PC-9 (cell line): ENCODE measurements around the gene MAP4K4. TPM values are rescaled to one million over a fixed set of nuclear protein-coding genes. Genes with fewer than 3 reads are reported as not detected.
"Not testable (repeated sequence)": the region's sequence is repeated elsewhere in the genome, so short reads cannot be mapped to it uniquely, and the experiment has no call there.

Experiments used
- BruUV-seq: library from RNA; stranded (reverse); fragments of 400-500 nt; replicated peaks from 2 replicates; lab custom pipeline; 2021; lab: Mats Ljungman, UMichigan
- CTCF ChIA-PET: fragments of 300-600 bp; sonication (Branson Sonifier 250); formaldehyde crosslinking; loops from one replicate; lab custom pipeline; 2022; ENCODE audit warnings: antibody characterized with exemption; lab: Charles Lee
- POLR2A ChIA-PET: fragments of 300-600 bp; sonication (Branson Sonifier 250); formaldehyde crosslinking; loops from one replicate; lab custom pipeline; 2022; ENCODE audit warnings: antibody characterized with exemption; ENCODE audit not compliant: unreplicated experiment; lab: Charles Lee
- DNase-seq, 2 experiments: peaks; one replicate each; pipeline versions ENCODE4 v3.0.0 to v3.0.0-alpha.2; 2015 to 2022; ENCODE audit warnings: mixed read lengths in 1 of 2
- H2AFZ ChIP-seq: fragments of 200-600 bp; sonication (generic); 2 replicates; pipeline ENCODE4 v1.8.1; 2017; ENCODE audit warnings: antibody characterized with exemption
- H3F3A ChIP-seq: fragments of 200-600 bp; sonication (generic); 2 replicates; pipeline ENCODE4 v1.8.1; 2017; ENCODE audit warnings: antibody characterized with exemption, mild to moderate bottlenecking, low read depth; ENCODE audit not compliant: insufficient read depth
- H3K27ac ChIP-seq: fragments of 200-600 bp; sonication (generic); 2 replicates; pipeline ENCODE4 v1.6.1; 2016; ENCODE audit warnings: mixed run types
- H3K27me3 ChIP-seq: fragments of 200-600 bp; sonication (generic); 2 replicates; pipeline ENCODE4 v1.6.1; 2016; ENCODE audit warnings: low read depth, mixed run types; ENCODE audit not compliant: insufficient read depth
- H3K36me3 ChIP-seq: fragments of 200-600 bp; sonication (generic); 2 replicates; pipeline ENCODE4 v1.6.1; 2016; ENCODE audit warnings: low read depth, mixed run types
- H3K4me1 ChIP-seq: fragments of 200-600 bp; sonication (generic); replicated peaks from 2 replicates; pipeline ENCODE4 v1.6.1; 2016; ENCODE audit warnings: mixed run types; ENCODE audit not compliant: insufficient read depth
- H3K4me2 ChIP-seq: fragments of 200-600 bp; sonication (generic); 2 replicates; pipeline ENCODE4 v1.6.1; 2017; ENCODE audit warnings: mixed run types
- H3K4me3 ChIP-seq: fragments of 200-600 bp; sonication (generic); 2 replicates; pipeline ENCODE4 v1.6.1; 2016; ENCODE audit warnings: mixed run types
- H3K79me2 ChIP-seq: fragments of 200-600 bp; sonication (generic); 2 replicates; pipeline ENCODE4 v1.6.1; 2017; ENCODE audit warnings: low read depth, mixed run types
- H3K9me2 ChIP-seq: fragments of 200-600 bp; sonication (generic); 2 replicates; pipeline ENCODE4 v1.8.1; 2017; ENCODE audit warnings: mild to moderate bottlenecking; ENCODE audit not compliant: insufficient read depth
- H3K9me3 ChIP-seq: fragments of 200-600 bp; sonication (generic); 2 replicates; pipeline ENCODE4 v1.8.1; 2016; ENCODE audit warnings: low read depth; ENCODE audit not compliant: insufficient read depth
- H4K20me1 ChIP-seq: fragments of 200-600 bp; sonication (generic); 2 replicates; pipeline ENCODE4 v1.8.1; 2017; ENCODE audit not compliant: insufficient read depth
- EZH2 ChIP-seq: fragments of 200-600 bp; sonication (generic); IDR thresholded peaks from 2 replicates; pipeline ENCODE4 v1.8.0; 2017; ENCODE audit warnings: antibody characterized with exemption, low read depth
- intact Hi-C: fragments of 100-400 bp; cut with micrococcal nuclease; formaldehyde crosslinking; loops from one replicate; pipeline ENCODE4 v1.10.0; 2022; ENCODE audit not compliant: unreplicated experiment
- total RNA-seq: library from RNA; stranded (reverse); gene quantifications from 2 replicates; pipeline ENCODE4 v1.2.3, GENCODE V29; 2021
- TF ChIP-seq, protein P1 (sequence below): fragments of 200-600 bp; sonication (generic); conservative IDR thresholded peaks from 2 replicates; pipeline ENCODE4 v1.6.1; 2017; ENCODE audit warnings: mixed run types, antibody characterized with exemption, mild to moderate bottlenecking, moderate library complexity

Gene MAP4K4
- total RNA-seq, 1 experiment from 2014 or later = 129 TPM

DNA sequence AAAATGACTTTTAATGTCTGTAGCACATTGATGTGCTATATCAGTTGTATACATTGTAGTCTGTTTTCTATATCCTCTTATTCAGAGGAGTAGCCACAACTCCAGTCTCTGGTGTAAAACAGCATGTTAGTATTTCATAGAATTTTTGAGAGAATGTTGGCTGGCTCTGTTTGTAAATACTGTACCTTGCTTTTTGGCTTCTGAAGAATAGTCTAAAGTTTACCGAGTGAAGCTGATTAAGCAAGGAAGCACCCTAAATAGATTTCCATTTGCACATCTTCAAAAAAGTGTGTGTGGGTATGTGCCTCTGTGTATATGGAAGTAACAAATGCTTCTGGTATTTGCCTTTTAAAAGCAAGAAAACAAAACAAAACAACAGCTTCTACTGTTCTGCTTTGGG, 50.5 kb downstream of the MAP4K4 start:
- Histone ChIP-seq H3K4me2 (no peak overlapping the region), H3K79me2 (peaks cover 83% of the 10 kb centered on the region), H3K36me3 (peaks cover 5% of the 10 kb centered on the region), H3K27me3 (no peaks in the 10 kb centered on the region), H3K4me1 (peaks cover 30% of the 10 kb centered on the region), H2AFZ (no peak overlapping the region), H3K27ac (no peak overlapping the region), H3K9me2 (no peaks in the 10 kb centered on the region), H3K9me3 (no peaks in the 10 kb centered on the region), H3F3A (peaks cover 47% of the 10 kb centered on the region), H4K20me1 (peaks cover 44% of the 10 kb centered on the region), H3K4me3 (no peak overlapping the region)
- POLR2A ChIA-PET = interaction anchor here (0.6 to 0.7 kb wide), 2 partner anchors 15 to 95 kb away, joined by 3 to 4 read pairs; no protein-coding TSS in a partner anchor
- CTCF ChIA-PET = interaction anchor here (0.6 kb wide), 1 partner anchor 29 kb away, joined by 3 read pairs; no protein-coding TSS in a partner anchor
- no TSS peak for BruUV-seq
- intact Hi-C loops = no loop called here
- TF ChIP-seq, protein P1, sequence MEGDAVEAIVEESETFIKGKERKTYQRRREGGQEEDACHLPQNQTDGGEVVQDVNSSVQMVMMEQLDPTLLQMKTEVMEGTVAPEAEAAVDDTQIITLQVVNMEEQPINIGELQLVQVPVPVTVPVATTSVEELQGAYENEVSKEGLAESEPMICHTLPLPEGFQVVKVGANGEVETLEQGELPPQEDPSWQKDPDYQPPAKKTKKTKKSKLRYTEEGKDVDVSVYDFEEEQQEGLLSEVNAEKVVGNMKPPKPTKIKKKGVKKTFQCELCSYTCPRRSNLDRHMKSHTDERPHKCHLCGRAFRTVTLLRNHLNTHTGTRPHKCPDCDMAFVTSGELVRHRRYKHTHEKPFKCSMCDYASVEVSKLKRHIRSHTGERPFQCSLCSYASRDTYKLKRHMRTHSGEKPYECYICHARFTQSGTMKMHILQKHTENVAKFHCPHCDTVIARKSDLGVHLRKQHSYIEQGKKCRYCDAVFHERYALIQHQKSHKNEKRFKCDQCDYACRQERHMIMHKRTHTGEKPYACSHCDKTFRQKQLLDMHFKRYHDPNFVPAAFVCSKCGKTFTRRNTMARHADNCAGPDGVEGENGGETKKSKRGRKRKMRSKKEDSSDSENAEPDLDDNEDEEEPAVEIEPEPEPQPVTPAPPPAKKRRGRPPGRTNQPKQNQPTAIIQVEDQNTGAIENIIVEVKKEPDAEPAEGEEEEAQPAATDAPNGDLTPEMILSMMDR = no peak
- no peak for TF ChIP-seq EZH2
- no peak for DNase-seq

- DNase-seq, BruUV-seq, H3K4me2 ChIP-seq, H3K9me3 ChIP-seq, CTCF ChIA-PET, H2AFZ ChIP-seq, H3K27me3 ChIP-seq, H3K4me3 ChIP-seq, H3K9me2 ChIP-seq, H3K36me3 ChIP-seq, H3K27ac ChIP-seq, intact Hi-C loops: not testable (repeated sequence)
- POLR2A ChIA-PET = interaction anchor here (0.6 kb wide), 1 partner anchor 95 kb away, joined by 3 read pairs; no protein-coding TSS in a partner anchor
- Histone ChIP-seq H3K4me1 (peaks cover 35% of the 10 kb centered on the region), H3K79me2 (peaks cover 83% of the 10 kb centered on the region), H4K20me1 (peaks cover 40% of the 10 kb centered on the region), H3F3A (peaks cover 46% of the 10 kb centered on the region)
Measured at GRCh38 chr2:101748462-101748861, 51.0 kb downstream of the MAP4K4 start.

DNA sequence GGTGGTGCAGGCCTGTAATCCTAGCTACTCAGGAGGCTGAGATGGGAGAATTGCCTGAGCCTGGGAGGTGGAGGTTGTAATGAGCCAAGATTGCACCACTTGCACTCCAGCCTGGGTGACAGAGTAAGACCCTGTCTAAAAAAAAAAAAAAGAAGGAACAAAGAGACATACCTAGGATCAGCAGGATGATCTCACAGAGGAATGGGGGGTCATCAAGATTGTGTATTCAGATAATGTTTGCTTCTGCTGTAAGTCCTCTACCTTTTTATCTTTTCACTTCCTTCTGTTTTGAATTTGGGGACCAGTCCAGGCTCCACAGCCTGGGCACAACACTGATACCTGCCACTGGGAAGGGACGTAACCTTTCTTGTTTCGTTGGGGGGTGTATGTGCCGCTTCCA, 53.2 kb downstream of the MAP4K4 start:
- POLR2A ChIA-PET = no interaction called here
- Histone ChIP-seq H4K20me1 (peaks cover 23% of the 10 kb centered on the region), H3K4me1 (peaks cover 41% of the 10 kb centered on the region), H3K4me2 (no peak overlapping the region), H3K36me3 (no peaks in the 10 kb centered on the region), H3F3A (peaks cover 58% of the 10 kb centered on the region), H3K79me2 (peaks cover 83% of the 10 kb centered on the region), H3K4me3 (no peak overlapping the region), H2AFZ (no peak overlapping the region), H3K27ac (0 out of 2 replicates have a peak overlapping the region, but pooled peaks have one; percentile 11), H3K9me3 (no peaks in the 10 kb centered on the region), H3K27me3 (no peaks in the 10 kb centered on the region), H3K9me2 (no peaks in the 10 kb centered on the region)
- intact Hi-C loops = no loop called here
- no peak for TF ChIP-seq EZH2
- TF ChIP-seq, protein P1 = no peak
- DNase-seq = no peak
- BruUV-seq = no TSS peak
- CTCF ChIA-PET = no interaction called here
